ENCODE data around the gene SPAG5.

DNA sequence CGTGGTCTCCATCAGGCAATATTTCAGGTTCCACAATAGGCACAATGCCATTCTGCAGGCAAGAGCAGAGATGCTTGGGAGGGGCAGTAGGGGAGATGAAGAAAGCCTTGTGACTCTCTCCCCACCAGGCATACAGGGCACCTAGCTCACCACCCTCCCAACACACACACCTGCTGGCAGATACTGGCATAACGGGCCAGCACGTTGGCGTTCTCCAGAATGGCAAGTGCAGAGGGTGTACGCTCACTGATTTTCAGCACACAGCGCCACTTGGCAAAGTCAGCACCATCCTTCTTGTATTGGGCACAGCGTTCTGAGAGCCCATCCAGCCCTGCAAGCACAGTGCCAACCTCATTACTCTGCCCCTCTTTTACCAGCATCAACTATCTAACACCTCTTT is 24.3 kb downstream of the SPAG5 start:
- TF ChIP-seq EZH2 (IDR thresholded peaks at IDR 0.05): no peak
- no peak for TF ChIP-seq POLR2AphosphoS5 (IDR thresholded peaks at IDR 0.05; ENCODE audit: borderline replicate concordance, low read depth, low read length)
- no peak for TF ChIP-seq FOXP2 (optimal IDR thresholded peaks at IDR 0.05; ENCODE audit: control extremely low read depth, extremely low read length, insufficient read depth)

Measured in SK-N-MC (cell line).